Measurements from ENCODE around the gene HNRNPF. TPM values are rescaled to one million over a fixed set of nuclear protein-coding genes. Genes with fewer than 3 reads are reported as not detected.

HNRNPF gene
- total RNA-seq, 4 donors from 2014 or later: 138 to 215 (median 180) TPM

- TF ChIP-seq CTCF (IDR thresholded peaks at IDR 0.05) (no peak), EP300 (IDR thresholded peaks at IDR 0.05) (no peak), POLR2A (IDR thresholded peaks at IDR 0.05) (no peak), POLR2AphosphoS5 (IDR thresholded peaks at IDR 0.05) (no peak)
- Histone ChIP-seq H3K9me3 (no peaks in the 10 kb centered on the region), H3K27ac (no peak overlapping the region), H3K4me1 (peaks cover 0 to 17% (median 0%) of the 10 kb centered on the region in 3 donors), H3K27me3 (no peaks in the 10 kb centered on the region), H3K36me3 (peaks cover 0 to 61% of the 10 kb centered on the region in 2 donors), H3K4me3 (no peak overlapping the region)
- no peak for ATAC-seq
- 72 to 73% methylated on average over 5 of the region's 5 CpGs for WGBS, 2 donors (ENCODE audit: low coverage in 1 of 2)
Measured at GRCh38 chr10:43385412-43386004, 23.5 kb downstream of the HNRNPF start.

- H3K36me3 ChIP-seq: peaks cover 0 to 51% of the 10 kb centered on the region in 2 donors
- H3K27ac ChIP-seq: no peak overlapping the region
- no peaks in the 10 kb centered on the region for H3K27me3 ChIP-seq
- 70 to 79% methylated on average over 5 of the region's 10 CpGs for WGBS, 2 donors (ENCODE audit: low coverage in 1 of 2)
- TF ChIP-seq POLR2AphosphoS5 (IDR thresholded peaks at IDR 0.05): no peak
- no peak for TF ChIP-seq EP300 (IDR thresholded peaks at IDR 0.05)
- no peak for TF ChIP-seq POLR2A (IDR thresholded peaks at IDR 0.05)
- TF ChIP-seq CTCF (IDR thresholded peaks at IDR 0.05): no peak
- no peak for ATAC-seq
- H3K4me3 ChIP-seq: no peak overlapping the region
- peaks cover 0 to 8% (median 0%) of the 10 kb centered on the region in 3 donors for H3K4me1 ChIP-seq
- no peaks in the 10 kb centered on the region for H3K9me3 ChIP-seq
Measured at GRCh38 chr10:43384252-43385221, 24.4 kb downstream of the HNRNPF start.

- TF ChIP-seq EP300 (IDR thresholded peaks at IDR 0.05) (no peak), POLR2AphosphoS5 (IDR thresholded peaks at IDR 0.05) (no peak), POLR2A (IDR thresholded peaks at IDR 0.05) (no peak), CTCF (IDR thresholded peaks at IDR 0.05) (no peak)
- Histone ChIP-seq H3K9me3 (no peaks in the 10 kb centered on the region), H3K4me3 (no peak overlapping the region), H3K36me3 (peaks cover 0 to 40% of the 10 kb centered on the region in 2 donors), H3K4me1 (peaks cover 0 to 3% (median 0%) of the 10 kb centered on the region in 3 donors), H3K27me3 (no peaks in the 10 kb centered on the region), H3K27ac (no peak overlapping the region)
- 63 to 66% methylated on average over 6 to 7 of the region's 14 CpGs for WGBS, 2 donors (ENCODE audit: low coverage in 1 of 2)
- ATAC-seq: no peak
Measured at GRCh38 chr10:43383204-43383971, 25.6 kb downstream of the HNRNPF start.

GRCh38 chr10:43380610-43381222 lies 28.3 kb downstream of the HNRNPF start:
- ATAC-seq: no peak
- WGBS, 2 donors (ENCODE audit: low coverage in 1 of 2): 44 to 58% methylated on average over 1 of the region's 5 CpGs

More at GRCh38 chr10:43380610-43381222, 28.3 kb downstream of the HNRNPF start:
- Histone ChIP-seq H3K4me1 (no peaks in the 10 kb centered on the region), H3K36me3 (peaks cover 0 to 13% of the 10 kb centered on the region in 2 donors), H3K27me3 (no peaks in the 10 kb centered on the region), H3K9me3 (no peaks in the 10 kb centered on the region), H3K27ac (no peak overlapping the region), H3K4me3 (no peak overlapping the region)
- TF ChIP-seq CTCF (IDR thresholded peaks at IDR 0.05): no peak
- no peak for TF ChIP-seq POLR2A (IDR thresholded peaks at IDR 0.05)
- TF ChIP-seq POLR2AphosphoS5 (IDR thresholded peaks at IDR 0.05): no peak
- no peak for TF ChIP-seq EP300 (IDR thresholded peaks at IDR 0.05)

Measured in gastroesophageal sphincter (tissue), 4 donors.